Eye (tissue), 1 donor: ENCODE results near the gene RIMS3.
"Not testable (repeated sequence)": the region's sequence is repeated elsewhere in the genome, so short reads cannot be mapped to it uniquely, and the experiment has no call there.

ENCODE experiments used
- DNase-seq: peaks from one replicate; pipeline ENCODE4 v3.0.0-alpha.2; 2015

The RIMS3 gene

DNA sequence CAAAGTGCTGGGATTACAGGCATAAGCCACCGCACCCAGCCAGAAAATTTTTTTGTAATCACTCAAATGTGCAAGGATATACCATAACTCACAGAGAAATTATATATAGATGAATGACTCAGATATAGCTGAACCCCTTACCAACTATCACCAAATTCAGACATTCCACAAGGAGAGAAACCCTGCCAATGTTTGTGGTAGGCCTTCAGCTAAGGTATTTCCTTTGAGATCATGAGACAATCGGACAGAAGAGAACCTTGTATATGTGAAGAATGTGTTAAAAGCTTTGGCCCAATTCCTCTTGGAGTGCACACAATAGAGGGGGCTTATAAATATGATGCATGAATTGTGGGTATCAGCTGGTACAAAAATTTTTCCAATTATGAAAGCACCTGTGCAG, 83.4 kb downstream of the RIMS3 start:
- no peak for DNase-seq

DNA sequence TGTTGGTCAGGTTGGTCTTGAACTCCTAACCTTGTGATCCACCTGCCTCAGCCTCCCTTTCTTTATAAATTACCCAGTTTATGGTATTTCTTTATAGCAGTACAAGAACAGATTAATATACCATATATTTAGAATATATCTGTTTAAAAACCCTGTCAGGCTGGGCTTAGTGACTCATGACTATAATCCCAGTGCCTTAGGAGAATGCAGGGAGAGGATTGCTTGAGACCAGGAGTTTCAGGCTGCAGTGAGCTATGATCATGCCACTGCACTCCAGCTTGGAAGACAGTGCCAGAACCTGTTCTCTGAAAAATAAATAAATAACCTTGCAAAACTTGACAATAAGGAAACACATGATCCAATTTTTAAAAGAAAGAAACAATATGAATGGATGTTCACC, 90.1 kb downstream of the RIMS3 start:
- DNase-seq: no peak

- DNase-seq: not testable (repeated sequence)
Measured at GRCh38 chr1:40574805-40575204, 90.7 kb downstream of the RIMS3 start.
